A375 (cell line): ENCODE data around the gene CLGN. TPM values are rescaled to one million over a fixed set of nuclear protein-coding genes. Genes with fewer than 3 reads are reported as not detected.

Experiments
- total RNA-seq: library from RNA; depleted of rRNA; stranded (reverse); fragments of >200 nt; shearing (Covaris generic); gene quantifications from 2 replicates; pipeline ENCODE4 v1.2.3, GENCODE V29; 2014; rRNA removed

CLGN gene, protein sequence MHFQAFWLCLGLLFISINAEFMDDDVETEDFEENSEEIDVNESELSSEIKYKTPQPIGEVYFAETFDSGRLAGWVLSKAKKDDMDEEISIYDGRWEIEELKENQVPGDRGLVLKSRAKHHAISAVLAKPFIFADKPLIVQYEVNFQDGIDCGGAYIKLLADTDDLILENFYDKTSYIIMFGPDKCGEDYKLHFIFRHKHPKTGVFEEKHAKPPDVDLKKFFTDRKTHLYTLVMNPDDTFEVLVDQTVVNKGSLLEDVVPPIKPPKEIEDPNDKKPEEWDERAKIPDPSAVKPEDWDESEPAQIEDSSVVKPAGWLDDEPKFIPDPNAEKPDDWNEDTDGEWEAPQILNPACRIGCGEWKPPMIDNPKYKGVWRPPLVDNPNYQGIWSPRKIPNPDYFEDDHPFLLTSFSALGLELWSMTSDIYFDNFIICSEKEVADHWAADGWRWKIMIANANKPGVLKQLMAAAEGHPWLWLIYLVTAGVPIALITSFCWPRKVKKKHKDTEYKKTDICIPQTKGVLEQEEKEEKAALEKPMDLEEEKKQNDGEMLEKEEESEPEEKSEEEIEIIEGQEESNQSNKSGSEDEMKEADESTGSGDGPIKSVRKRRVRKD
- total RNA-seq: 0.08 and 0.34 TPM in 2 replicates

GRCh38 chr4:140427106-140427918 is at the start of gene CLGN:
CLGN (minus strand) TSS chr4:140427648; CDS start chr4:140413078, 14,570 bp downstream.

DNA sequence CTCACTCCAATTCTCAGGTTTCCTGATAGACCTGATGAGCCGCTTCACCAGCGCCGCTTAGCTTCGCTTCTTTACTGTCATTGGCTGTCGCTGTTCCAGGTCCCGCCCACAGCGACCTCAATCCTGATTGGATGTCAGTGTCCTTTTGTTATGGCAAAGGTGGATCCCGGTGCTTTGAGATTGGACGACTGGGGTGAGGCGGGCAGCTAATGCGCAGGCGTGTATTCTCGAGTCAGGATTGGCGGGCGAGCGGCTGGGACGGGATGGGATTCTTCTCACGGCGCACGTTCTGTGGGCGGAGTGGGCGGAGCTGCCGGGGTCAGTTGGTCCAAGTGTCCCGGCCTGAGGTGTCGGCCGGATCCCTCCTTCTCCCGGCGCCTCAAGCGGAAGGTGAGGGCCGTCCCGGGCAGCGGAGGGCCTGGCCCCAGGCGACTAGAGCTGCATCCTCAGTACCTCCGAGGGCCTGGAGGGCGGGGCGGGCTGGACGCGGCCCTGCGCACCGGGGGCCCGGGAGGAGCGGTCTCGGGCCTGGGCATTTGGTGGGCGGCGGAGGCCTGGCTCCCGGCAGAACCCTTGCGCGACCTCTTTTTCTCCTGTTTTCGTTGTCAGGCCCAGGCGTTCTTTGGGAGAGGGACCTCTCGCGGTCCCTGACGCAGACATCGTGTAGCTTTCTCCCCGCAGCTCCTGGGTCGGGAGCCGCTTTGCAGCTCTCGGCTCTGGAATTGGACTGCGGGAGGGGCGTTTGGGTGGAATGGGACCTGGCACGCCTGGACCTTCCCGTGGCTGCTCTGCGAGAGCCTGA is 53.9 kb downstream of the CLGN start, which contains the start of gene SCOC:
Gene SCOC (plus strand): TSS at position 319 of the 802 bp plus-strand sequence. CDS start 5,525 bp downstream, outside the sequence.

Other genes with a start within 250 kb of the CLGN start
- gene SCOC, start 54.0 kb downstream of the CLGN start, total RNA-seq: 17.5 and 18.1 TPM in 2 replicates
- gene MGAT4D, start 70.6 kb upstream of the CLGN start, total RNA-seq: not detected in 2 replicates
- gene ELMOD2, start 96.5 kb upstream of the CLGN start, total RNA-seq: 15.6 and 16.2 TPM in 2 replicates
- gene UCP1, start 141.3 kb upstream of the CLGN start, total RNA-seq: not detected in 2 replicates